ENCODE data around the gene INPP5A. TPM values are rescaled to one million over a fixed set of nuclear protein-coding genes. Genes with fewer than 3 reads are reported as not detected.
"Not testable (repeated sequence)": the region's sequence is repeated elsewhere in the genome, so short reads cannot be mapped to it uniquely, and the experiment has no call there.

INPP5A gene
- total and polyA plus RNA-seq, 7 donors, result 15.1 to 48.8 (median 40.9) TPM

DNA sequence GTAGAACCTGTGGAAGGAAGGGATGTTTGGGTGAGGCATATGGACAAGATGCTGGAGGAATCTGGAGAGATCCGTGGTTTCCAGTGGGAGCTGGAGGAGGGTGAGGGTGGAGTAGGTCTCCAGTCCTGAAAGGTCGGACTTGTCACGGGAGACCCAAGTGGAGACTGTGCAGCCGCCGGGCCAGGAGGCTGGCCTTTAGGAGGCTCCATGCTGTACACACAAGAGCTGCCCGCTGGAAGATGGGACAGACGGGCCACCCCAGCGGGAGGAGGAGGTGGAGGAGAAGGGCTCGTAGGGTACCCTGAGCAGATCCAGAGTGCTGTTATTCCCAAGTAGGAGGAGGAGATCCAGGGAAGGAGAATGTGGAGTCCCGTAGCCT lies 141.6 kb downstream of the INPP5A start:
- H3K27ac ChIP-seq, result no peak overlapping the region
- H3K4me3 ChIP-seq, result no peak overlapping the region
- H3K27me3 ChIP-seq (ENCODE audit: insufficient read depth in 3 of 3, low read length in 2 of 3), result no peaks in the 10 kb centered on the region
- no peaks in the 10 kb centered on the region for H3K9me3 ChIP-seq
- DNase-seq (peak in 1 of 2 donors; percentile 2), ATAC-seq (no peak)
- H3K4me1 ChIP-seq, result no peaks in the 10 kb centered on the region
- 97% methylated on average over 10 of the region's 10 CpGs for WGBS, 3 donors
- intact Hi-C loops (cut with DNase I), result no loop called here
- TF ChIP-seq, protein P1, sequence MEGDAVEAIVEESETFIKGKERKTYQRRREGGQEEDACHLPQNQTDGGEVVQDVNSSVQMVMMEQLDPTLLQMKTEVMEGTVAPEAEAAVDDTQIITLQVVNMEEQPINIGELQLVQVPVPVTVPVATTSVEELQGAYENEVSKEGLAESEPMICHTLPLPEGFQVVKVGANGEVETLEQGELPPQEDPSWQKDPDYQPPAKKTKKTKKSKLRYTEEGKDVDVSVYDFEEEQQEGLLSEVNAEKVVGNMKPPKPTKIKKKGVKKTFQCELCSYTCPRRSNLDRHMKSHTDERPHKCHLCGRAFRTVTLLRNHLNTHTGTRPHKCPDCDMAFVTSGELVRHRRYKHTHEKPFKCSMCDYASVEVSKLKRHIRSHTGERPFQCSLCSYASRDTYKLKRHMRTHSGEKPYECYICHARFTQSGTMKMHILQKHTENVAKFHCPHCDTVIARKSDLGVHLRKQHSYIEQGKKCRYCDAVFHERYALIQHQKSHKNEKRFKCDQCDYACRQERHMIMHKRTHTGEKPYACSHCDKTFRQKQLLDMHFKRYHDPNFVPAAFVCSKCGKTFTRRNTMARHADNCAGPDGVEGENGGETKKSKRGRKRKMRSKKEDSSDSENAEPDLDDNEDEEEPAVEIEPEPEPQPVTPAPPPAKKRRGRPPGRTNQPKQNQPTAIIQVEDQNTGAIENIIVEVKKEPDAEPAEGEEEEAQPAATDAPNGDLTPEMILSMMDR (IDR thresholded peaks at IDR 0.05), result no peak
- no peaks in the 10 kb centered on the region for H3K36me3 ChIP-seq (ENCODE audit: insufficient read depth in 1 of 2, low read depth in 1 of 2)

DNA sequence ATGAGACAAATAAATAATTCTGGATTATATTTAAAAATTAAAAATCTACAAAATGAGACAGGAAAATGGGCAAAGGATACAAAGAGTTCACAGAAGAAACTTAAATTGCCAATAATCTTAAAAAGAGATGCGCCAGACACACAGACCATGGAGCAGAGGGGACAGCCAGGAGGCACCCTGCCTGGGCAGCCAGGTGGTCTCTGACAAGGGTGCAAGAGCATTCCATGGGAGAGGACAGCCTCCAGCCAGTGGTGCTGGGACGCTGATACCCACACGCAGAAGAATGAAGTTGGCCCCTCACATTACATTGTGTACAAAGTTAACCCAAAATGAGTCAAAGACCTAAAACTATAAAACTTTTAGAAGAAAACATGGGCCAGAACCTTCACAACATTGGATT lies 142.1 kb downstream of the INPP5A start:
- 94 to 98% (median 98%) methylated on average over 3 of the region's 3 CpGs for WGBS, 3 donors
- intact Hi-C loops (cut with DNase I), result no loop called here
- Histone ChIP-seq H3K27me3 (ENCODE audit: insufficient read depth in 3 of 3, low read length in 2 of 3) (no peaks in the 10 kb centered on the region), H3K4me3 (no peak overlapping the region), H3K4me1 (no peaks in the 10 kb centered on the region), H3K27ac (no peak overlapping the region), H3K9me3 (no peaks in the 10 kb centered on the region), H3K36me3 (ENCODE audit: insufficient read depth in 1 of 2, low read depth in 1 of 2) (no peaks in the 10 kb centered on the region)
- ATAC-seq, result no peak
- TF ChIP-seq, protein P1 (IDR thresholded peaks at IDR 0.05), result no peak
- DNase-seq, result peak in 1 of 2 donors; percentile 25

DNA sequence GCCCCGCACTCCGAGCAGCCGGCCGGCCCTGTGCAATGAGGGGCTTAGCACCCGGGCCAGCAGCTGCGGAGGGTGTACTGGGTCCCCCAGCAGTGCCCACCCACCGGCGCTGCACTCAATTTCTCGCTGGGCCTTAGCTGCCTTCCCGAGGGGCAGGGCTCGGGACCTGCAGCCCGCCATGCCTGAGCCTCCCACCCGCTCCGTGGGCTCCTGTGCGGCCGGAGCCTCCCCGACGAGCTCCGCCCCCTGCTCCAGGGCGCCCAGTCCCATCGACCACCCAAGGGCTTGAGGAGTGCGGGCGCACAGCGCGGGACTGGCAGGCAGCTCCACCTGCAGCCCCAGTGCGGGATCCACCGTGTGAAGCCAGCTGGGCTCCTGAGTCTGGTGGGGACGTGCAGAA lies 143.2 kb downstream of the INPP5A start:
- 95 to 97% (median 96%) methylated on average over 6 to 24 of the region's 28 CpGs for WGBS, 3 donors
- H3K36me3 ChIP-seq (ENCODE audit: insufficient read depth in 1 of 2, low read depth in 1 of 2); ATAC-seq; H3K27ac ChIP-seq; H3K4me1 ChIP-seq; H3K9me3 ChIP-seq; intact Hi-C loops (cut with DNase I); H3K27me3 ChIP-seq (ENCODE audit: insufficient read depth in 3 of 3, low read length in 2 of 3); H3K4me3 ChIP-seq: not testable (repeated sequence)
- peak in 1 of 2 donors; percentile 22 for DNase-seq

DNA sequence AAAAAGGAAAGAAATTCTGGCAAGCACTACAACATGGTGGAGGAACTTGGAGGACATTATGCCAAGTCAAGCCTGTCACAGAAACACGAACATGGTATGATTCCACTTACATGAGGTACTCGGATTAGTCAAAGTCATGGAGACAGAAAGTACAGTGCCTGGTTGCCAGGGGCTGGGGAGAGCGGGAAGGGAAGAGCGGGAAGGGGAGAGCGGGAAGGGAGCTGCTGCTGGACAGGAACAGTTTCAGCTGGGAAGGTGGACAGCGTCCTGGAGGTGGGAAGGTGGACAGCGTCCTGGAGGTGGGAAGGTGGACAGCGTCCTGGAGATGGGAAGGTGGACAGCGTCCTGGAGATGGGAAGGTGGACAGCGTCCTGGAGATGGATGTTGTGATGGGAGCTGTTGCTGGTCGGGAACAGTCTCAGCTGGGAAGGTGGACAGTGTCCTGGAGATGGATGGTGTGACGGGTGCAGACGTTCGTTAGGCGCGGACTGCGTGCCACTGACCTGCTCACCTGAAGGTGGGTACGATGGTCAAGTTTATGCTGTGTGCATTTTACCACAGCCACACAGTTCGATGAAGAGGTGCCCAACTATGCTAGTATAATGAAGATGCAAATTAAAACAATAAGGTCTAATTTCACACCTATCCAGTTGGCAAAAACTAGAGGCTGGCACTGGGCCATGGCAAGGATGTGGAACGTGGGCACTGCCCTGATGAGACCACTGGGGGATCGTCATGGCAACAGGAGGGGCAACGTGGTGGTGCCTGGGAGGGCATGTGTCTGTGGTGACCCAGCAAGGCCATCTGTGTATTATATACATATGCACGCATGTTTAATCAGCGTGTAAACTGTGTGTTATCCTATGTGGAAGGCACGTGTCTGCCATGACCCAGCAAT lies 144.5 kb downstream of the INPP5A start:
- H3K27me3 ChIP-seq (ENCODE audit: insufficient read depth in 3 of 3, low read length in 2 of 3), result no peaks in the 10 kb centered on the region
- WGBS, 3 donors, result 86 to 89% (median 87%) methylated on average over 25 of the region's 25 CpGs
- H3K4me1 ChIP-seq, result no peaks in the 10 kb centered on the region
- DNase-seq (peak in 1 of 2 donors; percentile 31), ATAC-seq (peak in 1 of 4 donors; percentile 37)
- H3K36me3 ChIP-seq (ENCODE audit: insufficient read depth in 1 of 2, low read depth in 1 of 2), result no peaks in the 10 kb centered on the region
- intact Hi-C loops (cut with DNase I), result no loop called here
- no peaks in the 10 kb centered on the region for H3K9me3 ChIP-seq
- no peak overlapping the region for H3K27ac ChIP-seq
- TF ChIP-seq, protein P1 (IDR thresholded peaks at IDR 0.05), result no peak
- no peak overlapping the region for H3K4me3 ChIP-seq

DNA sequence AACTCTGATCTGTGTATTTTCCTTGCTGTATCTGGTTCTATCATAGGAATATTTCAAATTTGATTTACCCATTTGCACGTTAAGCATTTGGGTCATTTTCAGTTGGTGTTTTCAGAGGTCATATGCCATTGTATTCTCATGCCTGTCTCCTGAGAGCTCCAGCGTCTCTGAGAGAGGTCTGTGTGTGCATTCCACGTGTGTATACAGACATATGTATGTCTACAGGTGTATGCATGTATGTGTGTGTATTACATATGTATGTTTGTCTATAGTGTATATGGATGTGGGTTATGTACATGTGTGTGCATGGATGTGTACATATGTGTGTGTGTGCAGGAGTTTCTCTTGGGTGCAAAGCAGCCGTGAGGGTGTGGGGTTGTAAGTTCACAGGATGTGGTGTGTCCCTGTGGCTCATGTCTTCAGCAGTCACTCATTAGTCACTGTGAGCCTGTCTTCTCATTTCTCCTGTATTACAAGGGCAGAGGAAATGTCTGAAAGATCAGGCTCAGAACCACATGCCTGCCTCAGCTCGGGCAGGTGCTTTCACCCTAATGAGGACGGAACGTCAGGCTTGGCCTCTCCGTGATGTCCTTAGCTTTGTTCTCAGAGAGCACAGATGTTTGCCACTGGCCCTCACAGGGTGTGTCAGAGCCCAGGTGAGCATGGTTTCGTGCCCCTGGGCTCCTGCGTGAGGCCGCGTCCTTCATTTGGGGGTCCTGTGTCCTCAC lies 146.7 kb downstream of the INPP5A start:
- Histone ChIP-seq H3K9me3 (no peaks in the 10 kb centered on the region), H3K36me3 (ENCODE audit: insufficient read depth in 1 of 2, low read depth in 1 of 2) (no peaks in the 10 kb centered on the region), H3K4me1 (no peaks in the 10 kb centered on the region), H3K4me3 (no peak overlapping the region), H3K27me3 (ENCODE audit: insufficient read depth in 3 of 3, low read length in 2 of 3) (no peaks in the 10 kb centered on the region), H3K27ac (no peak overlapping the region)
- DNase-seq (peak; percentile 4 to 11), ATAC-seq (no peak)
- intact Hi-C loops (cut with DNase I), result no loop called here
- 88 to 94% (median 88%) methylated on average over 12 of the region's 12 CpGs for WGBS, 3 donors
- TF ChIP-seq, protein P1 (IDR thresholded peaks at IDR 0.05), result no peak
